ENCODE data around the gene GOSR1.

DNA sequence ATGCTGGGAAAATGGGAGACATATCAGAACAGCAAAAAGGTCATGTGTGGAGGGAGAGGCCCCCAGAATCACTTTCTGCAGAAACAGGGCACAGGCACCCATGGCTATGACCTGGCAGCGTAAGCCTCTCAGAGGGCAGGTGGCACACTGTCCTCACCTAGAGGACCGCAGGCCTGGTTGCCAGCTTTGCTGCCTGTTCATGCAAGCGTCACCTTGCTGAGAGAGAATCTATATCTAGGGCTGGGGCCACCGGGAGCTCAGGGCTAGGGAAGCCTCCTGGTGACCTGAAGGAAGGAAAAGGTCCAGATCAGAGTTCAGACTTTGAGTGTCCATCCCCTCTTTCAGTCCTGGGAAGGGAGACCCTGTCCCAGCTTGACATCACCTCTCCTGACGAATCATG lies 78.7 kb downstream of the GOSR1 start:
- TF ChIP-seq, protein P1, sequence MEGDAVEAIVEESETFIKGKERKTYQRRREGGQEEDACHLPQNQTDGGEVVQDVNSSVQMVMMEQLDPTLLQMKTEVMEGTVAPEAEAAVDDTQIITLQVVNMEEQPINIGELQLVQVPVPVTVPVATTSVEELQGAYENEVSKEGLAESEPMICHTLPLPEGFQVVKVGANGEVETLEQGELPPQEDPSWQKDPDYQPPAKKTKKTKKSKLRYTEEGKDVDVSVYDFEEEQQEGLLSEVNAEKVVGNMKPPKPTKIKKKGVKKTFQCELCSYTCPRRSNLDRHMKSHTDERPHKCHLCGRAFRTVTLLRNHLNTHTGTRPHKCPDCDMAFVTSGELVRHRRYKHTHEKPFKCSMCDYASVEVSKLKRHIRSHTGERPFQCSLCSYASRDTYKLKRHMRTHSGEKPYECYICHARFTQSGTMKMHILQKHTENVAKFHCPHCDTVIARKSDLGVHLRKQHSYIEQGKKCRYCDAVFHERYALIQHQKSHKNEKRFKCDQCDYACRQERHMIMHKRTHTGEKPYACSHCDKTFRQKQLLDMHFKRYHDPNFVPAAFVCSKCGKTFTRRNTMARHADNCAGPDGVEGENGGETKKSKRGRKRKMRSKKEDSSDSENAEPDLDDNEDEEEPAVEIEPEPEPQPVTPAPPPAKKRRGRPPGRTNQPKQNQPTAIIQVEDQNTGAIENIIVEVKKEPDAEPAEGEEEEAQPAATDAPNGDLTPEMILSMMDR (IDR thresholded peaks at IDR 0.05): no peak
- TF ChIP-seq POLR2A (IDR thresholded peaks at IDR 0.05): no peak

Measured in right lobe of liver (tissue), 4 donors.